HG02852 (cell line): ENCODE results near the gene FTMT.
"Not testable (repeated sequence)": the region's sequence is repeated elsewhere in the genome, so short reads cannot be mapped to it uniquely, and the experiment has no call there.

Source experiments
- ATAC-seq: cut with Tn5 transposase; IDR thresholded peaks from one replicate; pipeline ENCODE4 v1.9.1; 2021; ENCODE audit warnings: mild to moderate bottlenecking, moderate library complexity; ENCODE audit not compliant: unreplicated experiment

The FTMT gene

DNA sequence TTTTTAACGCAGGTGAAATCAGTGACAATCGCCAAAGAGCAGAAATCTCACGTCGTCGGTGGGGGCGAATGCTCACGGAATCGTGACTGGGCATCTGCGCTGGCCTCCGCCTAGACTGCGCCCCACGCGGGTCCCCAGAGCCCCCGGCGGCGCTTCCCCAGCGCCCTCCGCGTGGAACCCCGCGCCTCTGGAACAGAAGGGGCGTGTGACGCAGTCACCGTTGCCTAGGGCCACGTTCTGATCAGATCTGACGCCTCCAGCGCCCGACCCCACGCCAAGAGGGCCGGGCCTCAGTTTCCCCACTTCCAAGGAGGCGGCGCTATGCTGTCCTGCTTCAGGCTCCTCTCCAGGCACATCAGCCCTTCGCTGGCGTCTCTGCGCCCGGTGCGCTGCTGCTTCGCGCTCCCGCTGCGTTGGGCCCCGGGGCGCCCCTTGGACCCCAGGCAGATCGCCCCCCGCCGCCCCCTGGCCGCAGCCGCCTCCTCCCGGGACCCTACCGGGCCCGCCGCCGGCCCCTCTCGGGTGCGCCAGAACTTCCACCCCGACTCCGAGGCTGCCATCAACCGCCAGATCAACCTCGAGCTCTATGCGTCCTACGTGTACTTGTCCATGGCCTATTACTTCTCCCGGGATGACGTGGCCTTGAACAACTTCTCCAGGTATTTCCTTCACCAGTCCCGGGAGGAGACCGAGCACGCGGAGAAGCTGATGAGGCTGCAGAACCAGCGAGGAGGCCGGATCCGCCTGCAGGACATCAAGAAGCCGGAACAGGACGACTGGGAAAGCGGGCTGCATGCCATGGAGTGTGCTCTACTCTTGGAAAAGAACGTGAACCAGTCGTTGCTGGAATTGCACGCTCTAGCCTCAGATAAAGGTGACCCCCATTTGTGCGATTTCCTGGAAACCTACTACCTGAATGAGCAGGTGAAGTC lies at the start of gene FTMT:
Gene FTMT, plus strand, starts transcription at position 240 of the 932 bp plus-strand sequence. Its CDS starts 82 bp downstream, at position 322.
- ATAC-seq, result no peak

DNA sequence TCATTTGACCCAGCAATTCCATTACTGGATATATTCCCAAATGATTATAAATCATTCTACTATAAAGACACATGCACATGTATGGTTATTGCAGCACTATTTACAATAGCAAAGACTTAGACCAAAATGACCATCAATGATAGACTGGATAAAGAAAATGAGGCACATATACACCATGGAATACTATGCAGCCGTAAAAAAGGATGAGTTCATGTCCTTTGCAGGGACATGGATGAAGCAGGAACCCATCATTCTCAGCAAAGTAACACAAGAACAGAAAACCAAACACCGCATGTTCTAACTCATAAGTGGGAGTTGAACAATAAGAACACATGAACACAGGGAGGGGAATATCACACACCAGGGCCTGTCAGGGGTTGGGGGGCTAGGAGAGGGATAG lies 46.4 kb upstream of the FTMT start:
- not testable (repeated sequence) for ATAC-seq

DNA sequence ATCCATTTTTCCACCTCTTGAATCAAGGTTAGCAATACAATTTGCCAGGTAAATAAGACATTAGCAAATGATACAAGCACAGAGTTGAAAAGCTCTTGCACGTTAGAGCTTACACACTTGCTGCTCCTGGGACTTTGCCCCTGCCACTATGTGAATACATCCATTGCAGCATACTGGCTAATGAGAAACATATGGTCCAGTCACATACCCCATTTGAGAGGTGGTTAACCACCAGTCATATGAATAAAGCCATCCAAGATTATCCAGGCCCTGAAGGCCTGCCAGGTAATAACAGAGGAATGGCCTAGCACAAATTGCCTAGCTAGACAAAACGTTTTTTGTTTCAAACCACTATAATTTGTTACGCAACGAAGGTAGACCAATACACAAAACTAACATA lies 45.8 kb upstream of the FTMT start:
- ATAC-seq, result no peak

DNA sequence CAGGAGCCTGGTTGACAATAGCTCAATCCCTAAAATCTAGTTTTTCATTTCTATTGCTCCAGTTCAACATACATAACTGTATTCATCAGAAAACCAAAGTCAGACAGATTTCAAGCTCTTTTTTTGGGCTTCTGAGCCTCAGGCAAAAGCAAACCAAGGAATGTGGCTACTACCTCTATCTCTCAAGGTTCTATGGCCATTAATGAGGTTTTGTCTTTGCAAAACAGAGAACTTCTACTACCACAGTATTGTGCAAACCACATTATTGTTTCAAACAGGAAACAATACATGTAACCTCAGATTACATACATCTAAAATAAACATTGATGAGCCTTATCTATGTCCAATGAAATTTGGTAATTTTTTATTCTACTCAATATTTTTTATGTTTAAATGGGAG lies 35.5 kb upstream of the FTMT start:
- no peak for ATAC-seq

DNA sequence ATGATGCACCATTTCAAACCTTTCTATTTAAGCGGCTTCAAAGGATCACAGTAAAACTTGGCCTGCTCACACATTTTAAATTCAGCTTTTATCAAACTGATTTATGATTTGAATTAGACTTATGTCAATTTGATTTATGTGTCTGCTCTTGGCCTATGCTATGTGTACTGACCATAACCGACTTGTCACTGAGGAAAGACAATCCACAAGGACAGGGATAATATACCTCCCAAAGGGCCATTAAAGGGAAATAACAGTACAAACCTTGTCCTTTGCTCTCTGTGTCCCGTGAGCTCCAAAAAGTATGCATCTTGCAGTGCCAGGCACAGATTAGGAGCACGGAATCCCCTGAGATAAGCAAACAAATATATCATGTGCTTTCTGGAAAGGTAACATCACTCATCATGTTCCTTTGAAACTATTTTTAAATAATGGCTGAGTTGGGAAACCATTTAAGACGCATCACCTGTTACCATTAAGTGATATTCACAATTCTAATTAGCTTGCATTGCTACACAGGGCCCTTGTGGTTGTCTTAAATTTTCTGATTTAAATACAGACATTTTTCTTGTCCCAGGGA lies 31.9 kb upstream of the FTMT start:
- no peak for ATAC-seq

DNA sequence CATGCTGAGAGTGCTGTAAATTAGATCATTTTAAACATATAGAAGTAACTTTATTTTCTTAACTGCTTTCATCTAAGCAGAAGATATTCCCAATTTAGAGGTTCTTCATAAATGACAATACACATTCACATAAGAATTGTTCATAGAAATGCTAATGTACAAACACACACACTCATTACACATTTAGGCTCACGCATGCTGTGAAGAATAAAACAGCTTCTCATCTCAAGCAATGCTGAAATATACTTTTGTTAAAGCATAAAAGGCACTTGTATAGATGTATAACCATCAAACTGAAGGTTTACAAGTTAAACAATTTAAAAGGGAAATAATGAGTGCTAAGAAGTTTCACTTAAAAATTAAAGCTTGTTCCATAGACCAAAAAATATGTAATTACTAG lies 18.1 kb upstream of the FTMT start:
- ATAC-seq, result no peak

DNA sequence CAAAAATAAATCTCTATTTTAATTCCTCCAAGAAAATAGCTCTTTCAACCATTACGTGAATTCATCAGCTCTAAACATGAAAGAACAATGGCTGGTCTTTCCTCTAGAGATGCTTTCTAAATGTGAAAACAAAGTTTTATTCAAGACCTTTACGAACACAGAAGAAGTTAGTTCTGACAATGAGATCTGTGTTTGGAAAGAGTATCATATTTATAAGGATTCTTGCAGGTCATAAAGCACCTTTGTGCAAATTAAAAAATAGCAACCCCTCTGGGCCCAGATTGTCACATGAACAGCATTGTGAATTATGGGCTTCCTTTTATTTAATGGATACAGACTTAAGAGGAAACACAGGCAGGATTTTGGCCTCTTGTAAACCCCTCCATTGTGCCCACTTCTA lies 17.7 kb upstream of the FTMT start:
- no peak for ATAC-seq

DNA sequence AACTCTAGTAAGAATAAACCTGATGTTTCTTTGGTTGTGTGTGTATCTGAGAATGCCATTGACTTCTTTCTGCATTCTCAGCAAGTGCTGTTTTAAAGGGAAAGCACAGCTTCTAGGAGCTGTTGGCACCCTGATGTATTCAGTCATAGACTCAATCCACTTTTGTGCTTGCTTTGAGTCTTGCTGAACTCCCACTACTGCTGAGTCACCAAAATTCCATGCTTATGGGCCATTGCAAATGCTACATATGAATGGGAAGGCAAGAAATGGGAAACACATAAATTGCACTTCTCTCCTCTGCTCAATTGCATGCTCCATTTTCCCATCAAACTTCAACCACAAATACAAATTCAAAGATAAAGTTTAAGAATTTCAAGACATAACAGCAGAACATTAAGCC lies 9.8 kb upstream of the FTMT start:
- ATAC-seq, result no peak

DNA sequence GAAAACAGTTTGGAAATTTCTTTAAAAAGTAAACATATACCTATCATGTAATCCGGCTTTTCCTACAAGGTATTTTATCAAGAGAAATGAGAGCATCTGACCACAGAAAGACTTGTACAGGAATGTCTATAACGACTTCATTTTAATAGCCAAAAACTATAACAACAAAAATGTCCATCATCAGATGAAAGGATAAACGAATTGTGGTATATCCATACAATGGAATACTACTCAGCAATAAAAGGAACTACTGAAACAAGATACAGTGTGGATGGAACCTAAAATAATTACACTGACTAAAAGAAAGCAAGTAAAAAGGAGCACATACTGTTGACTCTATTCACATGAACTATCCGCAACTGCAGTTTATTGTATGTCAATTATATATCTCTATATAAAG lies 1.4 kb upstream of the FTMT start:
- ATAC-seq, result no peak

DNA sequence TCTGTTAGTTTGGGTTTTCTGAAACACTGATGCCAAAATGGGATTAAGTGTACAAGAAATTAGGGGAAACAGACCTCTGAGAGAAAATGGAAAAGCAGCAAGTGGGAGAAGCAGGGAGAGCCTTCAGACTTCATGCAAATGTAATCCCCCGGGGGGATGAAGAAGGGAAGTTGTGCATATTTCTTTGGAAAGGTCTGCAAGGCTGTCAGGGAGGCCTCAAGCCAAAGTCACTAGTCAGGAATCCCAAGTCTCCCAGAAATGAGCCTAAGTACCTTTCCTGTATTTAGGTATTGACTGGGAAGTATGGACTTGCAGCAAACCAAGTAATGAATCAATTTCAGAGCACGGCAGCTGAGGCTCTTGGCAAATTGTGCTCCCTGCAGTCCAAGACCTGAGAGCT lies 2.2 kb downstream of the FTMT start:
- no peak for ATAC-seq

DNA sequence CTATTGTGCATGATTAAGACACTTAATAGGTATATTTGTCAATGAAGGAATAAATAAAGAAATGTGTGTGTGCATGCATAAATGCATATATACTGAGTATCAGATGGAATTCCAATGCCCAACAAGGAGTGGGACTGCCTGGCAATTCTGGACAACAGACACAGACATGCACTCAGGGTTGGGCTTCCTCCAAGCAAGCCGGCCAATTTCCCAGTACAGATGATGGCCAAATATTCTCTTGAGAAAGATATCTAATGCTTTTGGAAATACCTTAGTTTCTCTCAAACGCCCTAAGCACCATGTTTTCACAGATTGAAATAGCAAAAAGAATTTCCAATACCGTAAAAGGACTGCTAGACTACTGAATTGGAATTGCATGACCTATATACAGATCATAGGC lies 11.1 kb downstream of the FTMT start:
- no peak for ATAC-seq

DNA sequence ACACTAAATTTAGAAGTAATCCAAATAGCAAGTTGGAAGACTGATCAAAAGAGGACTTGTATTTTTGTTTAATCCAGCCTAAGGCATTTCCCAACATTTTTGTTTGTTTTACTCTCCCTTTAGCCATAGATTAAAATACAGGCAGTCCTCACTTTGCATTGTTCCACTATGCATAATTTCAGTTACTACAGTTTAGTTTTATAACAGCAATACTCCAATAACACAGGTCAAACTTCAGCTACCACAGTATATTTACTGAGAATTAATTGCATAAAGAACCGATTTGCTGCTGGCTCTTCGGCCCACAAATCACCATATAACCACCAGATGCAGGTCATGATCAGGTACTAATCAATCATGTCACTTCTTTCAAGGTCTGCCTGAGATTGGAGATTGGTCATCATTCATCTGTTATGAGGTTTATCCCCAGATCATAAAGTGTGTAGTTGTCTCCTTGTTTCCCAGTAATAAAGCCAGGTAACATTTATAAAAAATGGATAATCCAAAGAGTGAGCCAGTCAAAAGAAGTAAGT lies 12.1 kb downstream of the FTMT start:
- ATAC-seq, result no peak

DNA sequence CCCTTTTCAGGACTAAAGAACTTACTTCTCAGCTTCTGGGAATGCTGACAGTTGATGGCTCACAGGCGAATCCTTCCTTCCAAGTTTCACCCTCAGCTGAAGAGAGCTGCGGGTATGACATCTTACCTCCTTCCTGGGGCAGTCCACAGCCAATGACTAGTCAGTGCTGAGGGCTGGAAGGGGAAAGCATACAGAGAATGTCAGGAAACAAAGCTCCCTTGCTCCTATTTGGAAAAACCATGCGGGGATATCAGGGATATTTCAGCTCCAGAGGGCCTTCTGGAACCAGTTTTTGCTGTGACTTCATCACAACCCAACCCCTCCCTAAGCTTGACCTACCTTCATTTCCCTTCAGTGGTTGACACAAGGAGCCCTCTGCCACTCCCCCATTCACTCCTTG lies 15.7 kb downstream of the FTMT start:
- ATAC-seq, result no peak

DNA sequence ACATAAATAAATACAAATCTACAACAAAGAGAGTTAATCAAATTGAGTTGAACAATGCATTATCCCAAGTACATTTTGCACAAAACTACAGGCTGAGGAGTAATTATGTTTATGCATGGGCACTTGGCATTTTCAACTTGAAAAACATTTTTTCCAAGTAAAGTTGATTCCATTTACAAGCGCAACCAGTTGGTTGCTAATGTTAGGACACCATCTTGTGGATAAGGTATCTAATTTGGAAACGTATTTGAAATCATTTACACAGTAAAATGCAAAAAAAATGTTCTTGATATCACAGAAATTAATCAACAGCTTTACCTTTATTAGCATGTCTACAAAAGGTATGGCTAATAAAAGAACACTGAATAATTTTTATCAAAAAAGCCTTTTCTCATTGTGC lies 18.8 kb downstream of the FTMT start:
- ATAC-seq, result no peak

DNA sequence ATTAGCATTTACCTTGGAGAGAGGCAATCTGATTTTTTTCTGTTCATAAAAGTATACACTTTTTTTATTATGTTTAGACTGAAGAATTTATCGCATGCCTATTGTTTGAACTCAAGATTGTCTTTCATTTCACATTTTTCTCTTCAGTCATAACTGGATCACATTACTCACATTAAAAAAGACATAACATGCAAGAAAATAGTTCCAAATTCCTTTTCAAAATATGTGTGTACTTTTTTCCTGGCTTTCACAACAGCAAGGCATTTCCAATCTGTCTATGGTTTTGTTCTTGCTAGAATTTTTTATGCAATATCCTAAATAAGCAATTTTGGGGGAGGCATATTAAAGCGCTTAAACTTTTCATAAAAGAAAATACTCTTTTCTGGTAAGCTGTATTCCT lies 21.2 kb downstream of the FTMT start:
- ATAC-seq, result no peak

DNA sequence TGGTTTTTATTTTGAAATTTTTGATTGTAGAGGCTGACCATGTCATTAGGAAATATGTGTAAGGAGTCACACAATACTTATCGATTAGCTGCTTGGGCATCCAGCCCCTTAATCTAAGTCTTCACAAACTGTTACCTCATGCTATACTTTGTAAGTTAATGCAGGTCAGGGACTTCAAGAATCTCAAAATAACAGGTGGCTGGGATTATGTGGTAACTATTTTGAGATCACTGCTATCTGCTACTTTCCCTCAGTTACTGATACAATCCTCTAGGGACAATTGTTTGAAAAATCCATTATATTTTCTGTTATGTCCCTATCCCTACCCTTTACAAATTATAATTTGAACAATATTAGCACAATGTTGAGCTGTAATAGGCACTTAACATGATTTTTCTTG lies 21.7 kb downstream of the FTMT start:
- ATAC-seq, result no peak

DNA sequence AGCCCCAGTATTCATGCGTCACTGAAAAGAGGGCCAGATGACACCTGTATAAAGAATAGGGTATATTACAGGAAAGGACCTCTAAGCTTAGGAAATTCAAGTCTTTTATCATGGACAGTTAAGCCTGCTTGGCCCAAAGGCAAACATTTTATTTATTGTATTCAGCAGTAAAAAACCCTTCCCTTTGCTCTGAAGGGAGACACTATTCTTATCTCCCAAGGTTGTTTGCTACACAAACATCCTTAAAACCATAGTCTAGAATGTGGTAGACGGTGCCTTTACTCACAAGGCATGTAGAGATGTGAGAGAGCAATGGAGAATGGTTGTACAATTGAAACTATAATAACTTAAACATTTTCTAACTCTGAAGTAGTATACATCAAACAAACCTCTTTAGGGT lies 33.9 kb downstream of the FTMT start:
- no peak for ATAC-seq

DNA sequence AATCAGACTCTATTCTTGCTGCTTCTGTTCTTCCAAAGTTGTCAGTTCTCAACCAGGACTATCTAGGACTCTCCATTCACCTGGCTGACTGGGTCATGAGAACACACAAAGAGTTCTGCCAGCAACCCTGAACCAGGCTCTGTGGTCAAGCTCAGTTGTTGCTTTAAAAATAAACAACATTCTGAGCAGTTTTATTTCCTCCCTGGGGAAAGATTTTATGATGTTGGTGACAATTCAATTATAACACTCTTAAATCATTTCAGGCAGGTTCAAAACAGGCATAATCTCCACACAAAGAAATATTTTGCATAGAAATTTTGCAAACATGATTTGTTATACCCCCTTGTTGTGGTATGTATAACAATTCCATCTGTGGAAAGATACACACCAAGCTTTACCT lies 36.0 kb downstream of the FTMT start:
- ATAC-seq, result no peak

DNA sequence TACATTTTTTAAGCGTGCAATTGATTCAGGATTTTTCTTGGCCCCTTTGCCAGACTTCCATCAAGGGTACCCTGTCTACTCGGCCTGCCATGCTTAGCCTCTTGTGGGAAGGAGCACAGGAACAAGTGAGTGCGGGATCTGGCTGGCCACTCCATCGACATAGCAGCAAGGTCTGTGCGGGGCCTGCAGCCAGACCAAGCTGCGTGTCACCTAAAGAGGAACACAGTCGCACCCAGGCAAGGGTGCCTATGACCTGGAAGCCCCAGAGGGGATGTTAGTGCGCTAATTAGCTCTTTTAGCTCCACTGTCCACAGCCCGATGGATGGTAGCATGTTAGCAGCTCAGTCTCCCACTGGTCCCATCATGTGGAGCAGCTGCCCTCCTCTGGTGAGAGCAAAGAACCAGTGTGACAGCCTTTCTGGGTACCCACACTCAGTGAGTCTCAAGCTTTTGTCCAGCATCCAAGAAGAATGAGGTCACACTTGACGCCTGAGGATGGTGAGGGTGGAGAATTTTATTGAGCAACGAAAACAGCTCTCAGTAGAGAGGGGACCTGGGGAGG lies 38.7 kb downstream of the FTMT start:
- no peak for ATAC-seq

DNA sequence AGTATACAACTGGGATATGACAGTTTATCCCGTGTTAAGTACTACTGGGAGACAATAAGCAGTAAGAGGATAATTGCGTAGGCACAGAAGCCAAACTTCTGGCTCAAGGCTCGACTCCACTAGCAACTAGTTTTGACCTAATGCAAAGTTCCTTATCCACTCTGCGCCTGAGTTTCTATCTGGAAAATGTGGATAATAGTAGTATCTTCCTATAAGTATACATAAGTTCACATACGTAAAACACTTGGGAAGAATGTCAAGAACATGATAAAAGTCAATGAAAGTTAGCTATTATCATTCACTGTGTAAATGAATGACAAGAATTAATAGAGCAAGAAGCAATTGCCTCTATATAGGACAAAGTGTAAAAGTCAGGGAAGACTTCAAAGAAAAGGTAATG lies 45.7 kb downstream of the FTMT start:
- ATAC-seq, result no peak

DNA sequence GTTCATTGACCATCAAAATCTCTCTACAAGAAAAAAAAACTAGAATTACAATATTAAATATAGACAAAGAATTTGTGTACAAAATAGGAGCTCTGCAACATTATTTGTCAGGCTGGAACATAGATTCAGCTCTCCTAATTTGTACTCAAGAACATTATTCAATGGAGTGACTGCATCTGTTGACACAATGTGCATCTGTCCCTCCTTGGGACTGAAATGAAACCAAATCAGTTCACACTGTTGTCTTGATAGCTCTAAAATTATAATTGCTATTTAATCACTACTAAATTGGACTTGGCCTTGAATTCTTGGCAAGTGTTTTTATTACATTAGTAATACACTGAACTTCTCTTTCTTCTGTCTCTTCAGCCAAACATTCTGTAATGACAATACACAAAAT lies 47.7 kb downstream of the FTMT start:
- no peak for ATAC-seq
